MM.1S (cell line): ENCODE results near the gene REPS1.
"Not testable (repeated sequence)": the region's sequence is repeated elsewhere in the genome, so short reads cannot be mapped to it uniquely, and the experiment has no call there.

ENCODE experiments used
- DNase-seq: peaks from one replicate; pipeline ENCODE4 v3.0.0-alpha.2; 2015
- H2AFZ ChIP-seq: fragments of 300-600 bp; sonication (generic); 2 replicates; pipeline ENCODE4 v1.6.0; 2016; ENCODE audit warnings: antibody characterized with exemption, low read length
- H3F3A ChIP-seq: fragments of 300-600 bp; sonication (generic); 2 replicates; pipeline ENCODE4 v1.6.1; 2016; ENCODE audit warnings: mild to moderate bottlenecking, antibody characterized with exemption, low read length, moderate library complexity, mixed read lengths; ENCODE audit not compliant: insufficient read depth
- H3K27ac ChIP-seq: fragments of 300-600 bp; sonication (generic); 2 replicates; pipeline ENCODE4 v1.5.1; 2016; ENCODE audit warnings: mild to moderate bottlenecking, low read length
- H3K27me3 ChIP-seq: fragments of 300-600 bp; sonication (generic); replicated peaks from 2 replicates; pipeline ENCODE4 v1.6.0; 2016; ENCODE audit warnings: low read length; ENCODE audit not compliant: insufficient read depth
- H3K36me3 ChIP-seq: fragments of 300-600 bp; sonication (generic); replicated peaks from 2 replicates; pipeline ENCODE4 v1.6.1; 2016; ENCODE audit warnings: mild to moderate bottlenecking, low read length, mixed read lengths; ENCODE audit not compliant: insufficient read depth
- H3K4me1 ChIP-seq: fragments of 300-600 bp; sonication (generic); 2 replicates; pipeline ENCODE4 v1.6.1; 2016; ENCODE audit warnings: low read length, mixed read lengths
- H3K4me2 ChIP-seq: fragments of 300-600 bp; sonication (generic); 2 replicates; pipeline ENCODE4 v1.6.0; 2016; ENCODE audit warnings: low read depth, low read length
- H3K4me3 ChIP-seq: fragments of 300-600 bp; sonication (generic); 2 replicates; pipeline ENCODE4 v1.5.1; 2016; ENCODE audit warnings: low read length, mixed read lengths
- H3K79me2 ChIP-seq: fragments of 300-600 bp; sonication (generic); 2 replicates; pipeline ENCODE4 v1.6.1; 2016; ENCODE audit warnings: mixed run types, low read length, mixed read lengths
- H3K9ac ChIP-seq: fragments of 300-600 bp; sonication (generic); 2 replicates; pipeline ENCODE4 v1.6.1; 2016; ENCODE audit warnings: low read length, mixed read lengths
- H3K9me2 ChIP-seq: fragments of 300-600 bp; sonication (generic); replicated peaks from 2 replicates; pipeline ENCODE4 v1.6.1; 2016; ENCODE audit warnings: mild to moderate bottlenecking, low read length, mixed read lengths; ENCODE audit not compliant: insufficient read depth
- H3K9me3 ChIP-seq: fragments of 300-600 bp; sonication (generic); replicated peaks from 2 replicates; pipeline ENCODE4 v1.6.1; 2016; ENCODE audit warnings: mild to moderate bottlenecking, low read length, mixed read lengths; ENCODE audit not compliant: insufficient read depth
- H4K20me1 ChIP-seq: fragments of 300-600 bp; sonication (generic); 2 replicates; pipeline ENCODE4 v1.6.1; 2016; ENCODE audit warnings: mild to moderate bottlenecking, low read length, moderate library complexity, mixed read lengths; ENCODE audit not compliant: insufficient read depth
- EZH2 ChIP-seq: fragments of 300-600 bp; sonication (generic); optimal IDR thresholded peaks from 2 replicates; pipeline ENCODE3; 2017; ENCODE audit warnings: low read depth, mild to moderate bottlenecking, antibody characterized with exemption, low read length, mixed read lengths
- EZH2phosphoT487 ChIP-seq: fragments of 300-600 bp; sonication (generic); IDR thresholded peaks from 2 replicates; pipeline ENCODE4 v1.6.1; 2018; ENCODE audit warnings: antibody characterized with exemption, low read length
- TF ChIP-seq, protein P1 (sequence below): fragments of 300-600 bp; sonication (generic); IDR thresholded peaks from 2 replicates; pipeline ENCODE4 v1.5.1; 2016; ENCODE audit warnings: antibody characterized with exemption, low read length, mixed read lengths

REPS1 gene

DNA sequence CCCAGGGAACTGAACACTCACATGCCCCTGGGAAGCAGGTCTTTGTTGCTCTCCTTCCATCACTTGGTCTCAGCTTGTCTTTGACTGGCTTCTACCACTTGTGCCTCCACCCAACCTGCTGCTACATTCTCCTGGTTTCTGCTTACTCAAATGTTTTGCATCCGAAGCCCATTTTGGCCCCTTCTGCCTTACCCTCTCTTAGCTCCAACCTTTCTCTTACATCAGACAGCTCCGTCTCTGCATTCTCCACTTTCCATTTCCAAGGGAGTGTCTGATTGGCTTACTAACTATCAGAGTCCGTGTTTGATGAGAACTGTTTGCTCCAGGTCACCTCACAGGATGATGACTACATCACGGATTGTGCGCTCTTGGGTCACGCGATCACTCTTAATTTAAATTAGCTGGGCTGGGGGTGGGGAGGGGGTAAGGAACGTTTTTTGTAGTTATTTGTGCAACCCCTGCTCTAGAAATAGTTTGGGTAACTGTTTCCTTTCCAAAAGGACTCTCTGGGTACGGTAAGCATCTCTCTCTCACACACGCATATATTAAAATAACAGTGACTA is 39.6 kb upstream of the REPS1 start:
- TF ChIP-seq EZH2phosphoT487 (no peak), EZH2 (no peak)
- TF ChIP-seq, protein P1, sequence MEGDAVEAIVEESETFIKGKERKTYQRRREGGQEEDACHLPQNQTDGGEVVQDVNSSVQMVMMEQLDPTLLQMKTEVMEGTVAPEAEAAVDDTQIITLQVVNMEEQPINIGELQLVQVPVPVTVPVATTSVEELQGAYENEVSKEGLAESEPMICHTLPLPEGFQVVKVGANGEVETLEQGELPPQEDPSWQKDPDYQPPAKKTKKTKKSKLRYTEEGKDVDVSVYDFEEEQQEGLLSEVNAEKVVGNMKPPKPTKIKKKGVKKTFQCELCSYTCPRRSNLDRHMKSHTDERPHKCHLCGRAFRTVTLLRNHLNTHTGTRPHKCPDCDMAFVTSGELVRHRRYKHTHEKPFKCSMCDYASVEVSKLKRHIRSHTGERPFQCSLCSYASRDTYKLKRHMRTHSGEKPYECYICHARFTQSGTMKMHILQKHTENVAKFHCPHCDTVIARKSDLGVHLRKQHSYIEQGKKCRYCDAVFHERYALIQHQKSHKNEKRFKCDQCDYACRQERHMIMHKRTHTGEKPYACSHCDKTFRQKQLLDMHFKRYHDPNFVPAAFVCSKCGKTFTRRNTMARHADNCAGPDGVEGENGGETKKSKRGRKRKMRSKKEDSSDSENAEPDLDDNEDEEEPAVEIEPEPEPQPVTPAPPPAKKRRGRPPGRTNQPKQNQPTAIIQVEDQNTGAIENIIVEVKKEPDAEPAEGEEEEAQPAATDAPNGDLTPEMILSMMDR, result no peak
- H3K27ac ChIP-seq, result peak overlapping the region; percentile 43; the same call in 1 of the 2 replicates
- H3K9me3 ChIP-seq, result no peaks in the 10 kb centered on the region
- H4K20me1 ChIP-seq, result no peaks in the 10 kb centered on the region
- H3K9ac ChIP-seq, result peak overlapping the region; percentile 74; the same call in 1 of the 2 replicates
- no peaks in the 10 kb centered on the region for H3K9me2 ChIP-seq
- DNase-seq, result peak; percentile 7
- peaks cover 20% of the 10 kb centered on the region for H3K79me2 ChIP-seq
- H3K27me3 ChIP-seq, result no peaks in the 10 kb centered on the region
- H2AFZ ChIP-seq, result peak overlapping the region; percentile 89
- H3K4me2 ChIP-seq, result peak overlapping the region; percentile 89
- H3K4me1 ChIP-seq, result peaks cover 7% of the 10 kb centered on the region; the same call in 1 of the 2 replicates
- peaks cover 6% of the 10 kb centered on the region; the same call in 1 of the 2 replicates for H3F3A ChIP-seq
- H3K4me3 ChIP-seq, result peak overlapping the region; percentile 95
- H3K36me3 ChIP-seq, result no peaks in the 10 kb centered on the region

DNA sequence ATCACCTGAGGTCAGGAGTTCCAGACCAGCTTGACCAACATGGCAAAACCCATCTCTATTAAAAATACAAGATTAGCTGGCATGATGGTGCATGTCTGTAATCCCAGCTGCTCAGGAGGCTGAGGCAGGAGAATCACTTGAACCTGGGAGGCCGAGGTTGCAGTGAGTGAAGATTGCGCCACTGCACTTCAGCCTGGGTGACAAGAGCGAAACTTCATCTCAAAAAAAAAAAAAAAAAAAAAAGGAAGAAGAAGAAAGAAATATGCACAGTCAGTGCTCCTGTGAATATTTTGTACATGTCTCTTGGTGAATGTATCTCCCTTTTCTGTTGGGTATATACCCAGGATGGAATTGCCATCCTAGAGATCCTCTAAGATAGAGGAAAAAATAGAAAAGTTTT is 37.4 kb upstream of the REPS1 start:
- not testable (repeated sequence) for H3K4me2 ChIP-seq, DNase-seq, H2AFZ ChIP-seq

DNA sequence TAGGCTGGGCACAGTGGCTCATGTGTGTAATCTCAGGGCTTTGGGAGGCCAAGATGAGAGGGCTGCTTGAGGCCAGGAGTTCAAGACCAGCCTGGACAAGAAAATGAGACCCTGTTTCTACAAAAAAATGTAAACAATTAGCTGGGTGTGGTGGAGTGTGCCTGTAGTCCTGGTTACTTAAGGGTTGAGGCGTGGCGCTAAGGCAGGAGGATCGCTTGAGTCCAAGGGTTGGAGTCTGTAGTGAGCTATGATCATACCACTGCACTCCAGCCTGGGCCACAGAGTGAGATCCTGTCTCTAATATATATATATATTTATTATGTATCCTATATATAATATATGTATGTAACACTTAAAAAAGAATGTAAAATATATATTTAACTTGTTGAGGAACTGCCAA is 32.6 kb upstream of the REPS1 start:
- H4K20me1 ChIP-seq, result no peaks in the 10 kb centered on the region
- no peaks in the 10 kb centered on the region for H3K9me2 ChIP-seq
- no peaks in the 10 kb centered on the region for H3F3A ChIP-seq
- DNase-seq, result no peak
- no peaks in the 10 kb centered on the region for H3K27me3 ChIP-seq
- H3K4me1 ChIP-seq, result no peaks in the 10 kb centered on the region
- H3K79me2 ChIP-seq, result no peaks in the 10 kb centered on the region
- H3K27ac ChIP-seq, result no peak overlapping the region
- H2AFZ ChIP-seq, result no peak overlapping the region
- H3K36me3 ChIP-seq, result no peaks in the 10 kb centered on the region
- TF ChIP-seq EZH2phosphoT487, result no peak
- TF ChIP-seq, protein P1, result no peak
- no peak for TF ChIP-seq EZH2
- H3K4me3 ChIP-seq, result no peak overlapping the region
- H3K9ac ChIP-seq, result no peak overlapping the region
- no peak overlapping the region for H3K4me2 ChIP-seq
- H3K9me3 ChIP-seq, result no peaks in the 10 kb centered on the region

More for the DNA sequence above, 37.4 kb upstream of the REPS1 start:
- H3K27me3 ChIP-seq, H3K4me1 ChIP-seq, H3K36me3 ChIP-seq, H3K9me3 ChIP-seq, H3K9ac ChIP-seq, H3F3A ChIP-seq, H3K4me3 ChIP-seq, H3K27ac ChIP-seq, H3K9me2 ChIP-seq, H4K20me1 ChIP-seq: not testable (repeated sequence)
- peaks cover 10% of the 10 kb centered on the region for H3K79me2 ChIP-seq

DNA sequence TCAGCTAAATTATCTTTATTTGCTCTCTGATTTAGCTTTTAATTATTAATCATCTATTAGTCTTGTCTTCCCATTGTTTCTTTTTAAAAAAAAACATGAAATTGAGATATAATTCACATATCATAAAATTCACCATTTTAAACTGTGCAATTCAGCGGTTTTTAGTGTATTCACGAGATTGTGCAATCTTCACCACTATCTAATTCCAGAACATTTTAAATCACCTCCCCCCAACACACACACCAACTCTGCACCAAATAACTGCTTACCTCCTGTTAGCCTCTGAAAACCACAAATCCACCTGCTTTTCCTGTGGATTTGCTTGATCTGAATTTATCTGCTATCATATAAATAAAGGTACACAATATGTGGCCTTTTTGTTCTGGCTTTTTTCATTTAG is 31.7 kb upstream of the REPS1 start:
- no peaks in the 10 kb centered on the region for H3K27me3 ChIP-seq
- no peak overlapping the region for H2AFZ ChIP-seq
- H3K36me3 ChIP-seq, result no peaks in the 10 kb centered on the region
- no peaks in the 10 kb centered on the region for H3F3A ChIP-seq
- TF ChIP-seq, protein P1, result no peak
- TF ChIP-seq EZH2phosphoT487 (no peak), EZH2 (no peak)
- no peaks in the 10 kb centered on the region for H3K4me1 ChIP-seq
- no peaks in the 10 kb centered on the region for H3K9me3 ChIP-seq
- no peak overlapping the region for H3K27ac ChIP-seq
- no peak overlapping the region for H3K9ac ChIP-seq
- no peaks in the 10 kb centered on the region for H3K9me2 ChIP-seq
- H3K4me2 ChIP-seq, result no peak overlapping the region
- H4K20me1 ChIP-seq, result no peaks in the 10 kb centered on the region
- DNase-seq, result no peak
- no peak overlapping the region for H3K4me3 ChIP-seq
- H3K79me2 ChIP-seq, result no peaks in the 10 kb centered on the region
